Stimulated activated CD4-positive, alpha-beta T cell treated with anti-CD3 and anti-CD28 coated beads, TNF-alpha, amount 100 ng/mL, for 1 hour (primary cell): Measurements from ENCODE around the gene CEMIP2.
"Not testable (repeated sequence)": the region's sequence is repeated elsewhere in the genome, so short reads cannot be mapped to it uniquely, and the experiment has no call there.

Experiments used
- DNase-seq, 3 donors: peaks; one replicate each; pipeline ENCODE4 v3.0.0-alpha.2; 2020; ENCODE audit warnings: low read depth in 3 of 3, low spot score in 1 of 3

Gene CEMIP2

GRCh38 chr9:71768388-71769174 is at the start of gene CEMIP2:
CEMIP2 (minus strand) TSS chr9:71768513; CDS start chr9:71750373, 18,140 bp downstream.
- DNase-seq = peak; percentile 63 to 82 (median 78)

GRCh38 chr9:71816916-71817451 is 48.7 kb upstream of the CEMIP2 start:
- no peak for DNase-seq

- DNase-seq = no peak
Observed at GRCh38 chr9:71814815-71815214, 46.5 kb upstream of the CEMIP2 start.

- no peak for DNase-seq
Observed at GRCh38 chr9:71814226-71814625, 45.9 kb upstream of the CEMIP2 start.

- no peak for DNase-seq
Observed at GRCh38 chr9:71812385-71812784, 44.1 kb upstream of the CEMIP2 start.

GRCh38 chr9:71808068-71808467 is 39.8 kb upstream of the CEMIP2 start:
- no peak for DNase-seq

- DNase-seq = peak in 1 of 3 donors; percentile 7
Observed at GRCh38 chr9:71806901-71807307, 38.6 kb upstream of the CEMIP2 start.

GRCh38 chr9:71805096-71805495 is 36.8 kb upstream of the CEMIP2 start:
- DNase-seq = not testable (repeated sequence)

GRCh38 chr9:71801826-71802225 is 33.5 kb upstream of the CEMIP2 start:
- no peak for DNase-seq

GRCh38 chr9:71797266-71797665 is 29.0 kb upstream of the CEMIP2 start:
- no peak for DNase-seq

GRCh38 chr9:71796100-71796767 is 27.9 kb upstream of the CEMIP2 start:
- no peak for DNase-seq

- no peak for DNase-seq
Observed at GRCh38 chr9:71795097-71795813, 26.9 kb upstream of the CEMIP2 start.

- no peak for DNase-seq
Observed at GRCh38 chr9:71793386-71794105, 25.2 kb upstream of the CEMIP2 start.

- DNase-seq = no peak
Observed at GRCh38 chr9:71791875-71792274, 23.6 kb upstream of the CEMIP2 start.

- DNase-seq = no peak
Observed at GRCh38 chr9:71790296-71790695, 22.0 kb upstream of the CEMIP2 start.

- DNase-seq = peak; percentile 49 to 64 (median 59)
Observed at GRCh38 chr9:71783120-71783523, 14.8 kb upstream of the CEMIP2 start.

- DNase-seq = no peak
Observed at GRCh38 chr9:71781391-71781790, 13.1 kb upstream of the CEMIP2 start.

GRCh38 chr9:71780953-71781352 is 12.6 kb upstream of the CEMIP2 start:
- no peak for DNase-seq

GRCh38 chr9:71778085-71778484 is 9.8 kb upstream of the CEMIP2 start:
- no peak for DNase-seq

GRCh38 chr9:71774920-71775319 is 6.6 kb upstream of the CEMIP2 start:
- no peak for DNase-seq

- no peak for DNase-seq
Observed at GRCh38 chr9:71772726-71773125, 4.4 kb upstream of the CEMIP2 start.
